Activated CD4-positive, alpha-beta T cell treated with anti-CD3 and anti-CD28 coated beads for 36 hours (primary cell): ENCODE data around the gene DYSF. TPM values are rescaled to one million over a fixed set of nuclear protein-coding genes. Genes with fewer than 3 reads are reported as not detected.

ENCODE experiments used
- ATAC-seq: fragments of 200-7000 bp; cut with Tn5 transposase; one replicate; pipeline ENCODE4 v1.10.0; 2021; ENCODE audit warnings: mild to moderate bottlenecking, moderate library complexity
- CTCF ChIA-PET: fragments of 350-600 bp; sonication (Branson Sonifier 250); formaldehyde crosslinking; loops from one replicate; lab custom pipeline; 2021; ENCODE audit warnings: antibody characterized with exemption; lab: Charles Lee
- POLR2A ChIA-PET: fragments of 350-600 bp; sonication (Branson Sonifier 250); formaldehyde crosslinking; loops from one replicate; lab custom pipeline; 2021; ENCODE audit warnings: antibody characterized with exemption, inconsistent platforms; lab: Charles Lee
- DNase-seq: peaks from one replicate; pipeline ENCODE4 v3.0.0-alpha.2; 2020
- H3K27ac Mint-ChIP-seq: one replicate; pipeline ENCODE4 v1.8.0; 2021; ENCODE audit warnings: mixed read lengths
- H3K27me3 Mint-ChIP-seq: one replicate; pipeline ENCODE4 v1.8.0; 2021; ENCODE audit warnings: mixed read lengths
- H3K36me3 Mint-ChIP-seq: one replicate; pipeline ENCODE4 v1.8.0; 2021; ENCODE audit warnings: low read depth, mixed read lengths
- H3K4me1 Mint-ChIP-seq: one replicate; pipeline ENCODE4 v1.8.0; 2021; ENCODE audit warnings: mixed read lengths
- H3K4me3 Mint-ChIP-seq: one replicate; pipeline ENCODE4 v1.8.0; 2021; ENCODE audit warnings: mild to moderate bottlenecking, moderate library complexity, mixed read lengths
- H3K9me3 Mint-ChIP-seq: one replicate; pipeline ENCODE4 v1.8.0; 2021; ENCODE audit warnings: low read depth, mixed read lengths
- intact Hi-C, 2 experiments: fragments of 100-400 bp; cut with DNase I in 1 of 2; cut with micrococcal nuclease in 1 of 2; formaldehyde crosslinking; loops; one replicate each; pipeline versions ENCODE4 v1.14.2 to v1.15.1; 2022 to 2024; cut with DNase I, micrococcal nuclease
- total RNA-seq, 2 experiments: library from RNA; stranded (reverse); gene quantifications; one replicate each; pipeline ENCODE4 v1.2.3, GENCODE V29; 2021

DYSF gene
- total RNA-seq, 2 experiments from 2014 or later = 0.02 TPM; not detected in 1

DNA sequence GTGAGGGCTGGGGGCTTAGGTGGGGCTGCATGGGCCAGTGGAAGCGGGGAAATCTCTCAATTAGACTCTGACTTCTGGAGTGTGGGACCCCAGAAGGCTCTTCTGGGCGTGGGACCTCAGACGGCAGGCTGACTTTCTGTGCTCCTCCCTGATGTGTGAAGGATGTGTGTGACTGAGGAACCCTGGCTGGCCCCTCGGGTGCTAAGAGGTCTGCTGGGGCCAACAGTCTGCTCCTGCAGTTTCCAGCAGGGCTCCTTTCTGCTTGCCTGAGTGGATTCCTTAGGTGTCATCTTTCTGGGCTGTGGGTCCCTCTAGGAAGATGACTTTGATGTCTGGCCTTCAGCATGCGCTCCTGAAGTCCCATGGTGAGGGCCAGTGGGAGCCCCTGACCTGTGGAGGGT, 167.5 kb downstream of the DYSF start:
- no peaks in the 10 kb centered on the region for H3K9me3 Mint-ChIP-seq
- POLR2A ChIA-PET = no interaction called here
- H3K36me3 Mint-ChIP-seq = no peaks in the 10 kb centered on the region
- H3K27ac Mint-ChIP-seq = no peak overlapping the region
- peak; percentile 1 for DNase-seq
- no peaks in the 10 kb centered on the region for H3K4me1 Mint-ChIP-seq
- intact Hi-C loops = no loop called here
- CTCF ChIA-PET = interaction anchor here (0.5 kb wide), 1 partner anchor 9 kb away, joined by 3 read pairs; no protein-coding TSS in a partner anchor
- no peak overlapping the region for H3K4me3 Mint-ChIP-seq
- H3K27me3 Mint-ChIP-seq = peaks cover 3% of the 10 kb centered on the region
- ATAC-seq = no peak

DNA sequence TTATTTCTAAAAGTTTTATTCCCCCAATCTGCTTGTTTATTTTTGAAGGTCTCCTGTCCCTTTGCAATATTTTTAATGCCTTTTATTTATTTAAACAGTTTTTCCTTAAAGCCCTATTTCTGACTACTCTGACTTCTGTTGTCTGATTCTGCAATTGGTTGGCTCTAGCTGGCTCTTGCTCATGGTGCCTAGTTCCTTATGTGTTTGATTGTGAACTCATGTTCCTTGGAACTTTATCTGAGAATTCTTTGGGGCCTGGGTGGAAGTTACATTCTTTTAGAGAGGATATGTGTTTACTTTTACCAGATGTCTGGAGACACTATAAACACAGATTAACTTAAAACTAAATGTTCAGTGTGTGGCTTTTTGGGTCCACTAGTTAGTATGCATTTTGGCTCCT, 175.9 kb downstream of the DYSF start:
- CTCF ChIA-PET = no interaction called here
- no peak for DNase-seq
- Mint-ChIP-seq H3K4me3 (no peak overlapping the region), H3K4me1 (no peaks in the 10 kb centered on the region), H3K27ac (no peak overlapping the region), H3K9me3 (no peaks in the 10 kb centered on the region), H3K27me3 (peaks cover 18% of the 10 kb centered on the region), H3K36me3 (no peaks in the 10 kb centered on the region)
- POLR2A ChIA-PET = no interaction called here
- intact Hi-C loops = no loop called here
- no peak for ATAC-seq

DNA sequence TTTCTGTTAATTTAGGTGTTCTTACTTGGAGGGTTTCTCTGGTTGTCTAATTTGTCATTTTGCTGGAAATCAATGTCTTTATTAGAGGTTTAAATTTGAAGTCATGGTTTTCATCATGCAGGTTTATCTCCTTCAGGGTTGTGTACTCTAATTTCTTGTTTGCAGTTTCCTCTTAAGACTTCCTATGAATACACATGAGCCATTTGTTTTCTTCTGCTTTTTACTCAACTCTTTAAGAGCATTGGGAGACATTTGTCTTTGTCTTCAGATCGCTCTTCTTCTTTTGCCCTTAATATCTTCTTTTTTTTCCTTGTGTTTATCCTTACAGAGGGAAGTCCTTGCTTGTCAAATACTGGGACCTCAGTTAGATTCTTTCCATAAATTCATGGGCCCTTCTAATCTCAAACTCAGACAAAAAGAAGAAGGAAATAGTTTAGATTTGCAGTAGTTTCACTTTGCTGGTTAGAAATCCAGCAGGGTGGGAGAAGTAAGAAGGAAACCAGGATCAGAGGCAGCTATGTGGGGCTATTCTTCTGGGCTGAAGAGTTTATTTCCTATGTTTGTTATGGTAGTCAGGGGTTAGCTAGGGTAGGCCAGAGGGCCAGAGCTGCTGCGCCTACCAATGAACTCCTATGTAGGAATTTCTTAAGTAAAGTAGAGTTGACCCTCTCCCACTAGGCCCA, 176.6 kb downstream of the DYSF start:
- ATAC-seq (no peak), DNase-seq (no peak)
- POLR2A ChIA-PET = no interaction called here
- H3K27ac Mint-ChIP-seq = no peak overlapping the region
- peaks cover 22% of the 10 kb centered on the region for H3K27me3 Mint-ChIP-seq
- no peaks in the 10 kb centered on the region for H3K9me3 Mint-ChIP-seq
- CTCF ChIA-PET = interaction anchor here (0.7 kb wide), 1 partner anchor 9 kb away, joined by 3 read pairs; no protein-coding TSS in a partner anchor
- no peak overlapping the region for H3K4me3 Mint-ChIP-seq
- intact Hi-C loops = no loop called here
- H3K4me1 Mint-ChIP-seq = no peaks in the 10 kb centered on the region
- no peaks in the 10 kb centered on the region for H3K36me3 Mint-ChIP-seq

DNA sequence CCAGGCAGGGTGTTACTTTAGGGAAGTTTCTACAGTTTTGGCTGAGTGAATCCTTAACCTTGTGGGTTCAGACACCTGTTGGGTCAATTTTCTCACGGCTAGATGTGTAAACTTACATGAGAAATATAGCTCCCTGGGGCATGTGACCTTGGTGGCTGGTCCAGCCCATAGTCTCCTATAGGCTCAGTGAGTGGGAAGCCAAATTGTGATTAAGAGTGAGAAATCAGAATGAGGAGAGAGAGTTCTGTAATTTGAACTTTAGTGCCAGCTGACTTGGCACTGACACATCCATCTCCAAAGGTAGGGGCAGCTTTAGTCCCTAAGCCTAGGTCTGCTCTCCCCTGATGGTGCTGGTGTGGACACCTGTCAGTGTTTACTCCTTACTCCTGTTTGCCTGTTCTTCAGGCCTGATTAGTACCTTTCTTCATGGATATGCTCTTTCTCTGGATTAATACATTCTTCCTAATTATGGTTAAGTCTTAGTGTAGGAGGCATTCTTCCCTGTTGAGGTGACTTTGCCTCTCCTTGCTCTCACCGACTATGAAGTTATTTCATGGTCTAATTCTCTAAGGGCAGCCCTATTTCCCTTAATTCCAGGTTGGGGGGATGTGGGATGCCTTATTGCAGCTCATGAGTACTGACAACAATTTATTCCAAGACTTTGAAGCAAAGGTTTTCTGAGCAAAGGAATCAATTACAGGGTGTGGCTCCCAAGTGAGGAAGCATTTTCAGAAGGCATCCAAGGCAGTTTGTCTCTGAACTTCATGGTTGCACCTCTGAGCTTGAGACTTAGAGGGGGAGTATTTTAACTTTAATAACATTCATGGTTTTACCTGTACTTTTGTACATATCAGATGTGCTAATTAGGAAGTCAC, 177.3 kb downstream of the DYSF start:
- ATAC-seq (no peak), DNase-seq (no peak)
- H3K4me1 Mint-ChIP-seq = no peaks in the 10 kb centered on the region
- H3K9me3 Mint-ChIP-seq = no peaks in the 10 kb centered on the region
- no peak overlapping the region for H3K4me3 Mint-ChIP-seq
- H3K27me3 Mint-ChIP-seq = peaks cover 20% of the 10 kb centered on the region
- intact Hi-C loops = no loop called here
- H3K36me3 Mint-ChIP-seq = no peaks in the 10 kb centered on the region
- ChIA-PET CTCF (interaction anchor here (0.6 to 0.7 kb wide), 2 partner anchors 10 to 12 kb away, joined by 3 read pairs; no protein-coding TSS in a partner anchor), POLR2A (no interaction called here)
- H3K27ac Mint-ChIP-seq = no peak overlapping the region

DNA sequence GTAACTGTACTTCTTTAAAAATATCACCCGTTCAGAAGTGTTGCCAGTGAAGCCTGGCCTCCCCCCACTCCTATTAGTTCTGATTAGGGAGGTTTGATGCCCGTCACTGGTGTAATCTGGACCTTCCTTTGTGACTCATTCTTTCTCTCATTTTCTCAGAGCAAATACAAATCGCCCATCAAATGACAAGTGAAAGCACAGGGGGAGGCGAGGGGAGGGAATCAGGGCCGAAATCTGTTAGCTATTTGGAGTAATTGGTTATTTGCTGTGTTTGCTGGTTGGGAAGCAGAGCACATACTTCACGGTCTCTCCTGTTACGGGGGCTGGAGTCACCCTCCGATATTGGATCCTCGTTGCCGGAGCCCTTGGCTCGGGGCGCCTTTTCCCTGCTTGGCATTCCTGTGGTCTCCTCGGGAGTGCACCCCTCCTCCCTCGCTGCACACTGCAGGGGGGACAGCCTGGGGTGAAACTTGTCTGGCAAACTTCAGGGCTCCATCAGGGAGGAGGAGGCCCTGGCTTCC, 178.1 kb downstream of the DYSF start:
- H3K4me3 Mint-ChIP-seq = no peak overlapping the region
- POLR2A ChIA-PET = no interaction called here

DNA sequence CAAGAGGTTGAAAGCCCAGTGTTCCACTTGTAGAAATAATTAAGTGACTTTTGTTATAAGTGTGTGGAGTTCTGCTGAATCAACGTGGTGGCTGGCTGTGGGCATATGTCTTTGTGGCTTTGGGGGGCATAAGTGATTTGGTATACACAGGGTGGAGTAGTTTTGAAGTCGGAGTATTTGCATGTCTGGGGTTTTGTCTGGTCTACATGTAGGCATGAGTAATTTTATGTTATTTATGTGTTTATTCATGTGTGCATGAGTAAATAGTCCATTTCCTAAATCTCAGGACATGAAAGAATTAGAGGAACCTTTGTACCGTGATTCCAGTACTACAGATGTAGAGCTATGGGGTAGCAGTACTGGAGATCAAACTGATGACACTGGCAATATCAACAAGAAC, 179.7 kb downstream of the DYSF start:
- H3K4me3 Mint-ChIP-seq = no peak overlapping the region
- peaks cover 20% of the 10 kb centered on the region for H3K27me3 Mint-ChIP-seq
- no peaks in the 10 kb centered on the region for H3K9me3 Mint-ChIP-seq
- no peaks in the 10 kb centered on the region for H3K4me1 Mint-ChIP-seq
- no peak overlapping the region for H3K27ac Mint-ChIP-seq
- DNase-seq (no peak), ATAC-seq (no peak)
- ChIA-PET POLR2A (no interaction called here), CTCF (interaction anchor here (1.4 kb wide), 1 partner anchor 8 kb away, joined by 3 read pairs; no protein-coding TSS in a partner anchor)
- no peaks in the 10 kb centered on the region for H3K36me3 Mint-ChIP-seq
- intact Hi-C loops = no loop called here

More for the DNA sequence above, 178.1 kb downstream of the DYSF start:
- no peaks in the 10 kb centered on the region for H3K9me3 Mint-ChIP-seq
- H3K36me3 Mint-ChIP-seq = no peaks in the 10 kb centered on the region
- intact Hi-C loops = no loop called here
- CTCF ChIA-PET = no interaction called here
- peaks cover 20% of the 10 kb centered on the region for H3K27me3 Mint-ChIP-seq
- H3K27ac Mint-ChIP-seq = no peak overlapping the region
- DNase-seq (no peak), ATAC-seq (no peak)
- no peaks in the 10 kb centered on the region for H3K4me1 Mint-ChIP-seq

DNA sequence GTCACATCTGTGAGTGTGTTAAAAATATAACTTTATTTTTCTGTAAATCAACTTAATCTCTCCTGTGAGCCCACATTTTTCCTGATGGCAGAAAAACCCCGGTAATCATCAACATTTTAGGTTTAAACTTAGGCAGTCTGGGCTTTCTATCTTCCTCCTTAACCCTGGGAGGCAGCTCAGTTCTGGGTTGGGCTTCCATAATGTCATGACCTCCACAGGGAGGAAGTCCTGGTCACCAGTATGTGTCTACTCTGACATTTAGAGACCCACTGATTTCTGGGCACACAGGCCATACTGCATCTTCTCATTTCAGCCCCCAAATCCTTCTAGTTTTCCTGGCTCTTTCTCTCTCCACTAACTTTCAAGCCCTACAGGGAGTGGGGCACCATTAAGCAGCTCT, 181.2 kb downstream of the DYSF start:
- Mint-ChIP-seq H3K36me3 (no peaks in the 10 kb centered on the region), H3K27ac (no peak overlapping the region), H3K9me3 (no peaks in the 10 kb centered on the region), H3K27me3 (peaks cover 16% of the 10 kb centered on the region), H3K4me3 (no peak overlapping the region), H3K4me1 (no peaks in the 10 kb centered on the region)
- intact Hi-C loops = no loop called here
- DNase-seq (no peak), ATAC-seq (no peak)
- POLR2A ChIA-PET = no interaction called here
- CTCF ChIA-PET = interaction anchor here (1.4 kb wide), 1 partner anchor 9 kb away, joined by 3 read pairs; no protein-coding TSS in a partner anchor

DNA sequence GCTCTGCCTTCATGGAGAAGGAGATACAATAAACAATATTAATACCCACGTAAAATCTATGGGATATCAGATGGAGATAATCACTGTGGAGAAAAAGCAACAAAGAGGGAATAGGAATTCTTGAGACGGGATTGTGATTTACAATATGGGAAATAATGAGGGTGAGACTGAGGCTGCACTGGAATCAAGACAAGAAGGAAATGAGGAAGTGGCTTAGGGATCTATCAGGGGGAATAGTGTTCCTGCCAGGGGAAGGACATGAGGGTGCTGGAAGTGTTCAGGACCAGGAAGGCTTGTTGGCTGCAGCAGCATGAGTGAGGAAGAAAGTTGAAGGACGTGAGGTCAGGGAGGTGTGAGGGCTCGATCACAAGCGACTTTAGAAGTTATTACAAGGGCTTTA, 182.4 kb downstream of the DYSF start:
- ATAC-seq = no peak
- Mint-ChIP-seq H3K9me3 (no peaks in the 10 kb centered on the region), H3K27ac (no peak overlapping the region), H3K36me3 (no peaks in the 10 kb centered on the region), H3K4me3 (no peak overlapping the region), H3K4me1 (no peaks in the 10 kb centered on the region), H3K27me3 (peaks cover 11% of the 10 kb centered on the region)
- ChIA-PET CTCF (no interaction called here), POLR2A (no interaction called here)
- DNase-seq = no peak
- intact Hi-C loops = no loop called here

DNA sequence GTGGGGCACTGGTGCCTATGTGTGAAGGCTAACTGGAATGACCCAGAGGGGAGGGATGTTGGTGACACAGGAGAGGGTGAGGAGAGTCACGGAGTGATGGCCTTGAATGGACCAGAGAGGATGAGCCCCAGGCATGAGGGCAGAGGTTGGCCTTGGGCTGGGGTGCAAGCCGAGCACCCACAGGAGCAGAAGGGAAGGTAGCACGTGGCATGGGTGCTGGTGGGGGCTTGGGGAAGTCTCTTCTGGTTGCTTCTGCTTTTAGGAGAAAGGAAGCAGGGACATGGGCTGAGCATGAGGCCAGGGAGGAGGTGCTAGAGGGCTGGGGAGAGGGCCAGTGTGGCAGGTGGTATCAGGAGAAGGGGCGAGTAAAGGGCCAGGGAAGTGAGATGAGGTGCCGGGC, 183.8 kb downstream of the DYSF start:
- DNase-seq (no peak), ATAC-seq (no peak)
- ChIA-PET CTCF (no interaction called here), POLR2A (no interaction called here)
- Mint-ChIP-seq H3K36me3 (no peaks in the 10 kb centered on the region), H3K4me3 (no peak overlapping the region), H3K9me3 (no peaks in the 10 kb centered on the region), H3K4me1 (no peaks in the 10 kb centered on the region), H3K27ac (no peak overlapping the region), H3K27me3 (peaks cover 8% of the 10 kb centered on the region)
- intact Hi-C loops = no loop called here

DNA sequence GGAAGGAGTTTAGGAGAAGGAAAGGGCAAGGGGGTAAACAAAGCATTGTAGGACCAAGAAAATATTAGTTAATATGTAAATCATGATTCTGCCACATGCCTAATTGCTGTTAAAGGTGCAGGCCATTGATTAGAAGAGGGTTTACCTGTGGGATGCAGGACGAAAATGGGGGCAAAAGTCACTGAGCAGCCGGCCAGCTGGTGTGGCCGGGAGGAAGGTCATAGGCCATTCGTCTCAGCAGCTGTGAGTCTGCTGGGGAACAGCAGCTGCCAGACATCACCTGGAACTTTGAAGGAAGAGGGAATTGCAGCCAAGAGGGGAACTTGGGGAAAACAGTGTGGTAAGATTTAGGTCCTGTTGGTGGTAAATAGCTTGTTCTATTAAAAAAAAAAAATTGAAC, 184.4 kb downstream of the DYSF start:
- Mint-ChIP-seq H3K27ac (no peak overlapping the region), H3K4me1 (no peaks in the 10 kb centered on the region), H3K36me3 (no peaks in the 10 kb centered on the region), H3K4me3 (no peak overlapping the region), H3K27me3 (peaks cover 8% of the 10 kb centered on the region), H3K9me3 (no peaks in the 10 kb centered on the region)
- ATAC-seq (no peak), DNase-seq (no peak)
- ChIA-PET POLR2A (no interaction called here), CTCF (no interaction called here)
- intact Hi-C loops = no loop called here

DNA sequence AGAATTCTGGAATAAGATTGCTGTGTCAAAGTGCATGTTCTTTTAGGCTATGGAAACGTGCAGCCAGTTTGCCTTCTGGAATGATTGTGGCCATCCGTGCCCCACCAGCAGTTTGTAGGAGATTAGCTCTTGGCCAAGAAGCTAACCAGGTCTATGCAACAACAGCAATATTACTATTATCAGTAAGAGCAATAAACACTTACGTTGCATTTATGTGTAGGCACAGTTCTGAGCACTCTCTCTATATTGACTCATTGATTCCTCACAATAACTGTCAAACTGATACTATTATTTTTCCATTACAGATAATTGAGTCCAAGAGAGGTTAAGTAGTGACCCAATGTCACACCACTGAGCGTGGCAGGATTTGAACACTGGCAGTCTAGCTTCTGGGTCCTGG, 186.4 kb downstream of the DYSF start:
- no peaks in the 10 kb centered on the region for H3K4me1 Mint-ChIP-seq
- DNase-seq (no peak), ATAC-seq (no peak)
- H3K36me3 Mint-ChIP-seq = no peaks in the 10 kb centered on the region
- POLR2A ChIA-PET = no interaction called here
- intact Hi-C loops = no loop called here
- H3K27me3 Mint-ChIP-seq = peaks cover 3% of the 10 kb centered on the region
- no peak overlapping the region for H3K27ac Mint-ChIP-seq
- H3K4me3 Mint-ChIP-seq = no peak overlapping the region
- no peaks in the 10 kb centered on the region for H3K9me3 Mint-ChIP-seq
- CTCF ChIA-PET = no interaction called here
